Neutrophil (primary cell): ENCODE measurements around the gene SUPT7L.
A peak's percentile ranks its signal among the peaks of the same experiment; 100 is the strongest.

ENCODE experiments used
- H3K27ac ChIP-seq: fragments of 200-600 bp; sonication (generic); 2 replicates; pipeline ENCODE4 v1.5.1; 2016; ENCODE audit warnings: mild to moderate bottlenecking, moderate library complexity
- H3K27me3 ChIP-seq: fragments of 200-600 bp; sonication (generic); 2 replicates; pipeline ENCODE4 v1.6.0; 2016; ENCODE audit warnings: mild to moderate bottlenecking
- H3K36me3 ChIP-seq: fragments of 200-600 bp; sonication (generic); 2 replicates; pipeline ENCODE4 v1.5.1; 2017
- H3K4me1 ChIP-seq, 2 experiments: fragments of 200-600 bp in 1 of 2; sonication (generic) in 1 of 2; 1 replicate in 1 of 2; 2 replicates in 1 of 2; pipeline versions ENCODE4 v1.5.1 to v1.6.1; 2013 to 2016; ENCODE audit warnings: low read depth in 1 of 2, low read length in 1 of 2, mild to moderate bottlenecking in 1 of 2, moderate library complexity in 1 of 2; ENCODE audit not compliant: control insufficient read depth in 1 of 2, insufficient read depth in 1 of 2
- H3K4me3 ChIP-seq, 2 experiments: fragments of 200-600 bp in 1 of 2; sonication (generic) in 1 of 2; 1 replicate in 1 of 2; 2 replicates in 1 of 2; pipeline ENCODE4 v1.5.1; 2013 to 2016; ENCODE audit warnings: low read depth in 1 of 2, low read length in 1 of 2, mild to moderate bottlenecking in 1 of 2, moderate library complexity in 1 of 2
- H3K9me3 ChIP-seq: fragments of 200-600 bp; sonication (generic); 2 replicates; pipeline ENCODE4 v1.5.1; 2016
- TF ChIP-seq, protein P1 (sequence below): fragments of 200-600 bp; sonication (generic); IDR thresholded peaks from 2 replicates; pipeline ENCODE4 v1.5.1; 2016; ENCODE audit warnings: antibody characterized with exemption

Gene SUPT7L, protein sequence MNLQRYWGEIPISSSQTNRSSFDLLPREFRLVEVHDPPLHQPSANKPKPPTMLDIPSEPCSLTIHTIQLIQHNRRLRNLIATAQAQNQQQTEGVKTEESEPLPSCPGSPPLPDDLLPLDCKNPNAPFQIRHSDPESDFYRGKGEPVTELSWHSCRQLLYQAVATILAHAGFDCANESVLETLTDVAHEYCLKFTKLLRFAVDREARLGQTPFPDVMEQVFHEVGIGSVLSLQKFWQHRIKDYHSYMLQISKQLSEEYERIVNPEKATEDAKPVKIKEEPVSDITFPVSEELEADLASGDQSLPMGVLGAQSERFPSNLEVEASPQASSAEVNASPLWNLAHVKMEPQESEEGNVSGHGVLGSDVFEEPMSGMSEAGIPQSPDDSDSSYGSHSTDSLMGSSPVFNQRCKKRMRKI

DNA sequence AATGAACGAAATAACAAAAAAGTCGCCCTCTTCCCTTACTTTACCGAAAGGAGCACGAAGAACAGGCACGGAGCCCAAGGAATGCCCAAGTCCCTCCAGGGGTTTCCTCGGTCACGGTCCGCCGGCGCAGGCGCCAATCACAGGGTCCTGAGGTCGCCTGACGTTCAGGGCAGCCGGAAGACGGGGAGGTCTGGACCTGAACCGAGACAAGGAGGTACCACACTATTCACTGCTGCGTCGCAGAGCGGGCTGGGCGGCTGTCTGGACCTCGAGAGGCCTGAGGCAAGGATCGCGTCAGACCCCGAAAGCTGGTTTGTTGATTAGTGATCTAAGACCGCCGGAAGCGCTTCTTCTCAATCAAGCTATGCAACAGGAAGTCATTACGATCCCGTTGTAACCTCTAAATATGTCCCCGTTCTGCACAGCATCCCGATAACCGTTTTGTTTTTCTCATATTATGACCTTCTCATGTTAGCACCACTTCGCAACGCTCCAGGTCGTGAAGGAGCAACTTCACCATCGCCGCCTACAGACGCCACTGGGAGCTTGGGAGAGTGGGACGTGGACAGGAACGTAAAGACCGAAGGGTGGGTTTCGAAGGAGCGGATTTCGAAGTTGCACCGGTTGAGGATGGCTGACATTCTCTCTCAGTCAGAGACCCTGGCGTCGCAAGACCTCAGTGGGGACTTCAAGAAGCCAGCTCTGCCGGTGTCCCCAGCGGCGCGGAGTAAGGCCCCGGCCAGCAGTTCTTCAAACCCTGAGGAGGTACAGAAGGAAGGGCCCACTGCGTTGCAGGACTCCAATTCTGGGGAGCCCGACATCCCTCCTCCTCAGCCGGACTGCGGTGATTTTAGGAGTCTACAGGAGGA is at the start of gene SUPT7L, which contains the start of gene SLC4A1AP:
Gene SUPT7L, minus strand, starts transcription at position 330 of the 869 bp plus-strand sequence. CDS start 1,422 bp downstream, outside the sequence.
Gene SLC4A1AP, plus strand, starts transcription at position 605 of the 869 bp plus-strand sequence. Its CDS starts 26 bp downstream, at position 631.
- Histone ChIP-seq H3K4me1 (peaks cover 51% of the 10 kb centered on the region in 2 experiments), H3K36me3 (peaks cover 26% of the 10 kb centered on the region), H3K27me3 (no peaks in the 10 kb centered on the region), H3K4me3 (peak within 1 kb of the TSS; percentile 70 to 84), H3K9me3 (no peaks in the 10 kb centered on the region), H3K27ac (peak within 1 kb of the TSS; percentile 86)
- TF ChIP-seq, protein P1, sequence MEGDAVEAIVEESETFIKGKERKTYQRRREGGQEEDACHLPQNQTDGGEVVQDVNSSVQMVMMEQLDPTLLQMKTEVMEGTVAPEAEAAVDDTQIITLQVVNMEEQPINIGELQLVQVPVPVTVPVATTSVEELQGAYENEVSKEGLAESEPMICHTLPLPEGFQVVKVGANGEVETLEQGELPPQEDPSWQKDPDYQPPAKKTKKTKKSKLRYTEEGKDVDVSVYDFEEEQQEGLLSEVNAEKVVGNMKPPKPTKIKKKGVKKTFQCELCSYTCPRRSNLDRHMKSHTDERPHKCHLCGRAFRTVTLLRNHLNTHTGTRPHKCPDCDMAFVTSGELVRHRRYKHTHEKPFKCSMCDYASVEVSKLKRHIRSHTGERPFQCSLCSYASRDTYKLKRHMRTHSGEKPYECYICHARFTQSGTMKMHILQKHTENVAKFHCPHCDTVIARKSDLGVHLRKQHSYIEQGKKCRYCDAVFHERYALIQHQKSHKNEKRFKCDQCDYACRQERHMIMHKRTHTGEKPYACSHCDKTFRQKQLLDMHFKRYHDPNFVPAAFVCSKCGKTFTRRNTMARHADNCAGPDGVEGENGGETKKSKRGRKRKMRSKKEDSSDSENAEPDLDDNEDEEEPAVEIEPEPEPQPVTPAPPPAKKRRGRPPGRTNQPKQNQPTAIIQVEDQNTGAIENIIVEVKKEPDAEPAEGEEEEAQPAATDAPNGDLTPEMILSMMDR = no peak

DNA sequence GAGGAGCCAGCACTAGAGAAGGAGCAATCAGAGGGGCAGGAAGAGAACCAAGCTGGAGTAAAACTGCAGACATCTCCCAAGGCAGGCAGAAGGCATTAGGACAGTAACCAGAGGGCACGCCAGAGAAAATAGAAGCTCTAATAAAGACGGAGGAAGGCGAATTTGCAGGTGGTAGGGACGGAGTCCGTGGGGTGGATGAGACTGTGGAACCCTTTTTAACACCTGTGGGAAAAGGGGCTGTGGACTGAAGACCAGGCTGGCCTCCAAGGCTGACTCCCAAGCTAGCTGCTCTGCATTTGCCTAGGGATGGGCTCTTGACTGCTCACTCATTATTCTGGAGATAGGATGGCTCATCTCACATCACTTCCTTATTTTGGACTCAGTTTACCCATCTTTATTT is 49.8 kb upstream of the SUPT7L start:
- TF ChIP-seq, protein P1 = no peak
- Histone ChIP-seq H3K9me3 (no peaks in the 10 kb centered on the region), H3K36me3 (no peaks in the 10 kb centered on the region)

DNA sequence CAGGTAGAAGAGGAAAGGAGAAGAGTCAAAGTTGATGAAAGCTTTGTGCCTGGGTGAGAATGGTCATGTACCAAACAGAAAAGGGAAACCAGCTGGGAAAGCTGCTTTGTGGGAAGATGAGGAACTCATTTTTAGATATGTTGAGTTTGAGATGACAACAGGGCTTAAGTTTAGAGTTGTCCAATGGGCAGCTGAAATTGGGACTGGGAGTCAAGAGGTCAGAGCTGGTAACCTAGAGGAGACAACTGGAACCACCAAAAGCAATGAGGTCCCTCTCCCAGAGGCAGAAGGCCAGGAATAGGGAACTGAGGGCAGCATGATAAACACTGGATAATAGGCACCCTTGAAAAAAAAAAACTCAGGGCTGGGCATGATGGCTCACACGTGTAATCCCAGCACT is 49.1 kb upstream of the SUPT7L start:
- H3K27ac ChIP-seq = no peak overlapping the region
- peaks cover 0 to 7% of the 10 kb centered on the region in 2 experiments for H3K4me1 ChIP-seq
- H3K27me3 ChIP-seq = peaks cover 44% of the 10 kb centered on the region
- no peaks in the 10 kb centered on the region for H3K36me3 ChIP-seq
- TF ChIP-seq, protein P1 = no peak
- H3K9me3 ChIP-seq = no peaks in the 10 kb centered on the region
- H3K4me3 ChIP-seq = no peak overlapping the region

More for the DNA sequence above, 49.8 kb upstream of the SUPT7L start:
- Histone ChIP-seq H3K27me3 (peaks cover 51% of the 10 kb centered on the region), H3K4me3 (no peak overlapping the region), H3K4me1 (peaks cover 0 to 7% of the 10 kb centered on the region in 2 experiments), H3K27ac (no peak overlapping the region)

DNA sequence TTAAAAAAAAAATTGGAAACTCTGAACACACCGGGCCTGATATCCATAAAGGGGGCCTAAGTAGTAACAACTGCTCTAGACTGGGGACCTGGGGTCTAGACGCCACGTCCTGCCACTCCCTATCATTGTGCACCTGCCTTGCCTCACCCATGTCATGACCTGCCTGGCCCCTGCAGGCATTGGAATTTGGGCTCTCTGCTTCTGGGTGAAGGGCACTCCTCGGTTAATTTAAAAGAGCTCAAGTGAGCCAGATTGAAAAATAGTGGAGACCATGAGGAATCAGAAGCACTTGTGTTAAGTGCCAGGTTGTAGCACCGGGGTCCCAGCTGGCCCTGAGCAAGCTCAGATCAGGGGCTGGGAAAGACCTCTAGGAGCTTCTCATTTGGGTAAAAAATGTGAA is 48.4 kb upstream of the SUPT7L start:
- Histone ChIP-seq H3K36me3 (no peaks in the 10 kb centered on the region), H3K27ac (no peak overlapping the region), H3K4me1 (peaks cover 0 to 7% of the 10 kb centered on the region in 2 experiments), H3K9me3 (no peaks in the 10 kb centered on the region), H3K27me3 (peaks cover 37% of the 10 kb centered on the region), H3K4me3 (no peak overlapping the region)
- TF ChIP-seq, protein P1 = no peak

DNA sequence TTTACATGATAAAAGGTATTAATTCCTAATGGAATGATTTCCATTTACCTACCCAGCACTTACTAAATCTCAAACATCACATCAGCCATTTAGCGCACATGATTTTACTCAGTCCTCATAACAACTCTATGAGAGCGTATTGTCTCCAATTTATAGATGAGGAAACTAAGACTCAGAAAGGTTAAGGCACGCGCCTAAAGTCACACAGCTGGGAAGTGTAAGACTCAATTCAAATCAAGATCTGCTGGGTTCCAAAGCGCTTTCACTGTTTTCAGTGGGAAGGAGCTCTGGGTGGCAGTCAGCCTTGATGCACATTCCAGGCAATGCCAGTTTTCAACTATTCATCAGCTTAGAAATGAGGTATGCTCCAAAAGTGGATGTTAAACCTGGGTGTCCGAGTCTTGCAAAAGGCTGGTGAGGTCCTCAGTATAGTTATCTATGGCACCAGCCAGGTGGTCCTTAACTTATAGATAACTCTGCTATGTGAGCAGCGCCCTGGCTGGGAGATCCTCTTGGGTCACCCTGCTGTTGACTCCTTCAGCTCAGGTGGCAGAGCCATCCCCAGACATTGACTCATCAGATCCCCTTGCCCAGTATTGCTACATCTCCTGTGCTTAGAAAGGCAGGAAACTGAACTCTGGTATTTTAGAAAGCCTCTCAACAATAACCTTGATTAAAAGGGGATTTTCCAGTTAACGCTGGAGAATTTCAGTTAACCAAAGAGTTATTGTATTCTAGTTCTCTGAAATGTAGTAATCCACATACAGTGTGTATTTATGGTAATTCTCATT is 47.4 kb upstream of the SUPT7L start:
- Histone ChIP-seq H3K36me3 (no peaks in the 10 kb centered on the region), H3K27ac (no peak overlapping the region), H3K9me3 (no peaks in the 10 kb centered on the region), H3K4me3 (no peak overlapping the region), H3K27me3 (peaks cover 27% of the 10 kb centered on the region), H3K4me1 (peaks cover under 1 to 7% of the 10 kb centered on the region in 2 experiments)
- TF ChIP-seq, protein P1 = no peak
